Activated T-helper 2 cell treated with anti-CD3 and anti-CD28 coated beads, Interferon-gamma antibody, Interleukin-2, Interleukin-4, amounts not matched to agents 10 μg/mL and 5 μg/mL and 100 μg/mL, durations not matched to agents 14 hours and 24 hours and 36 hours (primary cell): ENCODE measurements around the gene SCAMP5. TPM values are rescaled to one million over a fixed set of nuclear protein-coding genes. Genes with fewer than 3 reads are reported as not detected.

Experiments
- DNase-seq: peaks from one replicate; pipeline ENCODE4 v3.0.0; 2021; ENCODE audit warnings: low spot score
- H3K27ac Mint-ChIP-seq: one replicate; pipeline ENCODE4 v1.8.0; 2021; ENCODE audit warnings: mixed read lengths
- H3K27me3 Mint-ChIP-seq: one replicate; pipeline ENCODE4 v1.8.0; 2021; ENCODE audit warnings: low read depth, mixed read lengths
- H3K36me3 Mint-ChIP-seq: one replicate; pipeline ENCODE4 v1.8.0; 2021; ENCODE audit warnings: low read depth, mixed read lengths
- H3K4me1 Mint-ChIP-seq: one replicate; pipeline ENCODE4 v1.8.0; 2021; ENCODE audit warnings: low read depth, mixed read lengths
- H3K4me3 Mint-ChIP-seq: one replicate; pipeline ENCODE4 v1.8.0; 2021; ENCODE audit warnings: low read depth, mild to moderate bottlenecking, moderate library complexity, mixed read lengths
- H3K9me3 Mint-ChIP-seq: one replicate; pipeline ENCODE4 v1.8.0; 2021; ENCODE audit warnings: mixed read lengths
- intact Hi-C: fragments of 100-400 bp; cut with micrococcal nuclease; formaldehyde crosslinking; loops from one replicate; pipeline ENCODE4 v1.15.1; 2023
- total RNA-seq: library from RNA; stranded (reverse); gene quantifications from 2 replicates; pipeline ENCODE4 v1.2.3, GENCODE V29; 2022

SCAMP5 gene
- total RNA-seq, 1 donor from 2014 or later, result 0.89 TPM

DNA sequence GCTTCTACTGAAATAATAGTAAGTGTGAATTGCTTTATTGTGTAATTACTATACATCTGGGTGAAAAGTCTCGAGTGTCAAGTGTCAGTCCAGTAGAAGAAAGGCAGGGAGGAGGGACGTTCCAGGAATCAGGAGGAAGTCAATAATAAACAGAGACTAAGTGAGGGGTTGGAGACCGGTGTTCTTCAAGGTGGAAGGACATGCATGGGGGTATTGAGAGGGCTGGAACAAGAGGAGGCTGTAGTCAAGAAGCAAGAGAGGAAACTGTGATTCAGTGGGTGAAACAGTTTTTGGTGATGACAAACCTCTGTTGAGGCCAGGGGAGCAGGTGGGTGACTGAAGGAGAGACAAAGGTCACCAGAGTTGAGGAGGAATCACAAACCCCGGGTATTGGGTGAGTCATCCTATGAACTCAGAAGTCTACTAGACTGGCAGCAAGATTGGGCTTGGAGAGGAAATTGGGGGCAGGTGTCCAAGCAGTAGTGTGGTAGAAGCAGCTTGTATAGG, 11.6 kb upstream of the SCAMP5 start:
- Mint-ChIP-seq H3K4me1 (peaks cover 9% of the 10 kb centered on the region), H3K27me3 (peaks cover 3% of the 10 kb centered on the region), H3K4me3 (no peak overlapping the region), H3K27ac (peak overlapping the region; percentile 77), H3K9me3 (no peaks in the 10 kb centered on the region), H3K36me3 (no peaks in the 10 kb centered on the region)
- peak; percentile 19 for DNase-seq
- intact Hi-C loops, result loop anchor here (1.0 kb wide), 1 partner anchor 22 kb away; no protein-coding TSS in a partner anchor

DNA sequence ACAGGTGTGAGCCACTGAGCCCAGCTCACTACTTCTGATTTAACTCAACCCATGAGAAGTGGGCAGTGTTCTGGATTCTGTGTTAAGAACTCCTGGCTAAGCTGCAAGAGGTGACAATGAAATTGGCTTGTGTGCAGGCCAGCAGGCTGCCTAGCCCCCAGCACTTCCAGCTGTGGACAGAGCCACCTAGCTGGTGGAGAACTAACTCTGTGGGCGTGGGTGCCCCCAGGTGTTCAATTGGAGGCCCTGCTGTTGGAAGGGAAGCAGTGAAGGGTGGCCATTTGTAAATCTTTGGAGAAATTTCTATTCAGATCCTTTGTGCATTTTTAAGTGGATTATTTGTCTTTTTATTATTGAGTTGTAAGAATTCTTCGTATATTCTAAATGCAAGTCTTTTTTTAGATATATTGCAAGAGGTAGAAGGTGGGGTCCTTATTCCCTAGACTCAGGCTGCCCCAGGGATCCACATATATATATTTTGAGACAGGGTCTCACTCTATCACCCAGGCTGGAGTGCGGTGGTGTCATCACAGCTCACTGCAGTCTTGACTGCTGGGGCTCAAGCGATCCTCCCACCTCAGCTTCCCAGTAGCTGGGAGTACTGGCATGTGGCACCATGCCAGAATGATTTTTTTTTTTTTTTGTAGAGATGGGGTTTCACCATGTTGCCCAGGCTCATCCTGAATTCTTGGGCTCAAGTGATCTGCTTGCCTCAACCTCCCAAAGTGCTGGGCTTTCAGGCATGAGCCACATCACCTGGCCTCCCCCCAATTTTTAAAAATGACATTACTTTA, 7.2 kb upstream of the SCAMP5 start:
- peak; percentile 26 for DNase-seq
- Mint-ChIP-seq H3K9me3 (no peaks in the 10 kb centered on the region), H3K36me3 (no peaks in the 10 kb centered on the region), H3K27me3 (peaks cover 15% of the 10 kb centered on the region), H3K4me3 (no peak overlapping the region), H3K4me1 (peaks cover 13% of the 10 kb centered on the region), H3K27ac (no peak overlapping the region)
- intact Hi-C loops, result no loop called here

DNA sequence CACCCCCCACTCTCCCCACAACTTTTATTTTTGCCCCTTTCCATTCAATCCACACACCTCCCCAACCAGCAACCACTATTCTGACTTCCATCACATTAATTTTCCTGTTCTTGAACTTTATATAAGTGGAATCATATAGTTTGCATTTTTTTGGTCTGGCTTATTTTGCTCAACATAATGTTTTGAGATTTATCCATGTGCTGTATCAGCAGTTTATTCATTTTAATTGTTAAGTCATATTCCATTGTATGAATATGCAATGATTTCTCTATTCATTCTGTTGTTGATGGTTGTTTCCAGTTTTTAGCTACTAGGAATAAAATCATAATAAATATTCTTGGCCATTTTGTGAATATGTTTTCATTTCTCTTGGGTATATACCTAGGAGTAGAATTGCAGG, 5.8 kb upstream of the SCAMP5 start:
- Mint-ChIP-seq H3K27me3 (peaks cover 15% of the 10 kb centered on the region), H3K4me1 (peaks cover 5% of the 10 kb centered on the region), H3K36me3 (no peaks in the 10 kb centered on the region), H3K4me3 (no peak overlapping the region), H3K9me3 (no peaks in the 10 kb centered on the region), H3K27ac (no peak overlapping the region)
- intact Hi-C loops, result no loop called here
- DNase-seq, result no peak

DNA sequence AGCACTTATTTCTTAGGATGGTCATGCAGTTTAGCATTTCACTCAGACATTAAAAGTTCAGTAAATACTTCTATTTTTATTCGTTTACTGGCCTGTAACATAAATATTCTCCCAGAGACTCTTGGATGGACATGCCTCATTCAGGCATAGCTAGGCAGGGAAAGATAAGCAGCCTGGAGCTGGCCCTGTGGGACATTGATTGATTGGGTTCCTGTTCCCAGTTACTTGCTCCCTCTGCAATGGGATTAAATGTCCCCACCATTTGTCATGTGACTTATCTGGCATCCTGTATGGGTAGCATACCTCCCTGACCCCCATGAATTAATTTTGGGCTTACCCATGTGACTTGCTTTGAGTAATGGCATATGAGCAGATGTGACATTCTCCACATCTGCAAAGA, 2.7 kb upstream of the SCAMP5 start:
- H3K27me3 Mint-ChIP-seq, result peaks cover 33% of the 10 kb centered on the region
- H3K4me3 Mint-ChIP-seq, result no peak overlapping the region
- peaks cover 8% of the 10 kb centered on the region for H3K4me1 Mint-ChIP-seq
- intact Hi-C loops, result no loop called here
- no peaks in the 10 kb centered on the region for H3K36me3 Mint-ChIP-seq
- no peak overlapping the region for H3K27ac Mint-ChIP-seq
- DNase-seq, result no peak
- no peaks in the 10 kb centered on the region for H3K9me3 Mint-ChIP-seq

DNA sequence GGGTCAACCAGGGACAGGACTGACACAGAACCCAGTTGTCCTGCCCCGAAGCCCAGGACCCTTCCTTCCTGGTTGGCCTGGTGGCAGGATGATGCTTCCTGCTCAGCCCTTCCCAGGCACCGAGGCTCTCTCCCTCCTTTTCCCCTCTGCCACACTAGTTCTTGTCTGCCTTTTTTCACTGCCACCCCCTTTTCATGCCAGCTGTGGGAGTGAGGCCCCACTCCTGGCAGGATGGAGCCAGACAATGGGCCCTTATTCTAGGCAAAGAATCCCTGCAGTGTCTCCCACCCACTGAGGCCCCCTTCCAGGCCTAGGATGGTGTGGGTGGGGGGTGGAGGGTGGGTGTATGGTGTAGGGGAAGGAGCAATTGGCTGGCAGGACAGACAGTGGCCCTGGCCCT, 1.1 kb upstream of the SCAMP5 start:
- Mint-ChIP-seq H3K9me3 (no peaks in the 10 kb centered on the region), H3K4me1 (peaks cover 8% of the 10 kb centered on the region), H3K27ac (no peak overlapping the region), H3K36me3 (no peaks in the 10 kb centered on the region), H3K4me3 (no peak overlapping the region), H3K27me3 (peaks cover 41% of the 10 kb centered on the region)
- DNase-seq, result no peak
- intact Hi-C loops, result no loop called here

DNA sequence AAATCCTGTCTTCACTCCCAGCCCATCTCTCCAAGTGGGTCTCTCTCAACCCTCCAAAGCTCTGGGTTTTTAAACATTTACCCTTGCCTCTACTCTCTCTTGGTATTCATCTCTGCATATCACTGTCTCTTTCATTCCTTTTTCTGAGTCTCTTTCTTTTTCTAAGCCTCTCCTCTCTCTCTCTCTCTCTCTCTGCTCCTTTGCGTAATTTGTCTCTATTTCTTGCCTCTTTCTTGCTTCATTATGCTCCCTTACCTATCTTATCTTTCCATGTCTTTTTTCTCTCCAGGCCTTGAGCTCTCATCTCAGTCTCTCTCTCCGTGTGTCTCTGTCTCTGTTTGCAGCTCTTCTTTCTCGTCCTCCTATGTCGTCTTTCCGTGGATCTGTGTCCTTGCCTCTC, 678 bp upstream of the SCAMP5 start:
- peak overlapping the region; percentile 42 for H3K4me3 Mint-ChIP-seq
- no peak for DNase-seq
- intact Hi-C loops, result no loop called here
- no peaks in the 10 kb centered on the region for H3K9me3 Mint-ChIP-seq
- no peak overlapping the region for H3K27ac Mint-ChIP-seq
- peaks cover 8% of the 10 kb centered on the region for H3K4me1 Mint-ChIP-seq
- H3K36me3 Mint-ChIP-seq, result no peaks in the 10 kb centered on the region
- peaks cover 38% of the 10 kb centered on the region for H3K27me3 Mint-ChIP-seq

DNA sequence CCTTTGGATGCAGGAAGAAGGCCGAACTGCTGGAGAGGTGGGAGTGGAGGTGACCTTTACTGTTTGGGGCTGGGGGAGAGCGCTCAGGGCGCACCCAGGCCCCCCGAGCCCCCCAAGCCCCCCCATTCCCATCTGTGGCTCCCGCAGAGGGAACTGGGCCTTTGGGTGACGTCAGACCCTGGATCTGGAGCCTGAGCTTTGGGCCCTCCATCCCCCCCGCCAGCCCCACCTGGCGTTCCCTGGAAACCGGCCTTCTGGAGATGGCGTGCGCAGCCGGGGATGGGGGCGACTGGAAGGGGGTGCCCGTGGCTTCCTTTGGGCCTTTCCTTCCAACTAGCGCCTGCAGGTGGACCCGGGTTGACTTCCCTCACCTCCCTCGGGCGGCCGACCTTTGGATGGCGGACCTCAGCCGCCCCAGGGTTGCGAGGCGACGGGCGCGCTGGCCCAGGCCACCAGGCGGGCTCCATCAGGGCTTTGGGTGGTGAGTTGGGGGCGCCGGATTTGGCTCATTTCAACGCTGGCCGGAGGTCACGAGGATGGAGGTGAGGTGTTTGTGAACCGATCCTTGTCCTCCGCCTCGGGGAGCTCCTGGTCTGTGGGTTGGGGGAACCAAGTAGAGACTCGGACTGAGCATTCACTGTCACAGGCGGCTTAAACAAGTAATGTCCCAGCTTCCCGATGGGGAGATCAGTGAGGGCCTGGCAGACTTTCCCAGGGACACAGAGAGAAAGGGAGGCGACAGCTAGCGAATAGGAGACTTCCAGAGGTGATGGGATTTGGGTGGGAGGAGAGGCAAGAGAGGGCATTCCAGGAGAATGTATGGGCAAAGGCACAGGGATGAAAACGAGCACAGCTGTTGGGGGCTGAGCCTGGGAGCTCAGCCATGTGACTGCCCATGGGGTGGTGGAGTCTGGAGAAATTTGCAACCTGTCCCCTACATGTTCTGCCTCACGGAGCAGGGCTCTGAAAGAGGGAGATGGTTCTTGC, 709 bp downstream of the SCAMP5 start:
- Mint-ChIP-seq H3K27ac (no peak overlapping the region), H3K9me3 (no peaks in the 10 kb centered on the region), H3K27me3 (peaks cover 35% of the 10 kb centered on the region), H3K4me3 (peak overlapping the region; percentile 54), H3K4me1 (peaks cover 4% of the 10 kb centered on the region), H3K36me3 (no peaks in the 10 kb centered on the region)
- intact Hi-C loops, result no loop called here
- DNase-seq, result no peak

DNA sequence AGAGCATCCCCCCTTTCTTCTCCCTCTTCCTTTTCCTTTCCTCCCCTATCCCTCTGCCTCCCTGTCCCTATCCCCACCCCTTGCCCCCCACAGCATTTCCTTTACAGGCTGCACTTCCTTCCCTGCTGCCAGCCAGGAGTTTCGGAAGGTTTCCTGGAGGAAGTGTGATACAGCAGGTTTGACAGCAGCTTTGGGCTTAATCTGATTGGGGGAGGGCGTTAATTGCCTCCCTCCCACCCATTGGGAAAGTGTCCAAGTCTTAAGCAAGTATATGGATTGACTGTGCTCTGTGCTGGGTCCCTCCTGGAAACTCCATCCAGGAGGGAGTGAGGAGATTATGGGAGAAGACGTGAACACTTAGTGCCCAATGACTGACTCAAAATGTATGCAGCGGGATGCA, 1.8 kb downstream of the SCAMP5 start:
- no peak for DNase-seq
- no peaks in the 10 kb centered on the region for H3K9me3 Mint-ChIP-seq
- peaks cover 4% of the 10 kb centered on the region for H3K4me1 Mint-ChIP-seq
- H3K27ac Mint-ChIP-seq, result no peak overlapping the region
- no peaks in the 10 kb centered on the region for H3K36me3 Mint-ChIP-seq
- intact Hi-C loops, result no loop called here
- peaks cover 31% of the 10 kb centered on the region for H3K27me3 Mint-ChIP-seq
- H3K4me3 Mint-ChIP-seq, result no peak overlapping the region

DNA sequence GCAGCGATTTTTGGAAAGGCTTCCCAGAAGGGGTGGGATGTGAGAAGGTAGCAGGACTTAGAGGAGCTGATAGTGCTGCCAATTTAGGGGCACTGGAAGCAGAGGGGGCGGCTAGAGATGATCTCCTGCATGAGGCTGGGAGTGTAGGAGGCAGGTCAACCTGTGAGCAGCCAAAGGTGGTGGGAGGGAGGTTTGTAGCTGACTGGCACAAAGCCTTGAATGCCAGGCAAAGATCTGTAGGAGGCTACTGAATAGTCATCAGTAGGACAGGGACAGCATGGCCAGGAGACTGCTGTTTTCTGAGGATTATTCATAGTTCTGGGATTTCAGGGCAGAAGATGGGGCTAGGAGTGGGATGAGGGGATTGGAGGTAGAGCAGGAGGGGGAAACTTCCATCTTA, 2.2 kb downstream of the SCAMP5 start:
- Mint-ChIP-seq H3K27me3 (peaks cover 31% of the 10 kb centered on the region), H3K27ac (no peak overlapping the region), H3K4me3 (no peak overlapping the region), H3K9me3 (no peaks in the 10 kb centered on the region), H3K36me3 (no peaks in the 10 kb centered on the region), H3K4me1 (peaks cover 4% of the 10 kb centered on the region)
- intact Hi-C loops, result no loop called here
- DNase-seq, result no peak

DNA sequence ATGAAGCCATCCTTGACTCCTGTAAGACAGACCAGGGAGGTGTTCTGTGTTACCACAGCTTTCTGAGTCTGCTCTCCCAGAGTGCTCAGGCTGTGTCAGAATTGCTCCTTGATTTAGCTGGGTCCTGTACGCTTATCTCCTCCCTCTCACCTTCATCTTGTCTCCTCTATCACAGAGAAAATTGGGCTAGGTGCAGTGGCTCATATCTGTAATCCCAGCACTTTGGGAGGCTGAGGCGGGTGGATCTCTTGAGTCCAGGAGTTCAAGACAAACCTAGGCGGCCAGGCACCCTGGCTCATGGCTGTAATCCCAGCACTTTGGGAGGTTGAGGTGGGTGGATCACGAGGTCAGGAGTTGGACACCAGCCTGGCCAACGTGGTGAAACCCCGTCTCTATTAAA, 5.9 kb downstream of the SCAMP5 start:
- Mint-ChIP-seq H3K4me3 (no peak overlapping the region), H3K9me3 (no peaks in the 10 kb centered on the region), H3K4me1 (no peaks in the 10 kb centered on the region), H3K36me3 (no peaks in the 10 kb centered on the region), H3K27me3 (peaks cover 23% of the 10 kb centered on the region), H3K27ac (no peak overlapping the region)
- intact Hi-C loops, result no loop called here
- no peak for DNase-seq

DNA sequence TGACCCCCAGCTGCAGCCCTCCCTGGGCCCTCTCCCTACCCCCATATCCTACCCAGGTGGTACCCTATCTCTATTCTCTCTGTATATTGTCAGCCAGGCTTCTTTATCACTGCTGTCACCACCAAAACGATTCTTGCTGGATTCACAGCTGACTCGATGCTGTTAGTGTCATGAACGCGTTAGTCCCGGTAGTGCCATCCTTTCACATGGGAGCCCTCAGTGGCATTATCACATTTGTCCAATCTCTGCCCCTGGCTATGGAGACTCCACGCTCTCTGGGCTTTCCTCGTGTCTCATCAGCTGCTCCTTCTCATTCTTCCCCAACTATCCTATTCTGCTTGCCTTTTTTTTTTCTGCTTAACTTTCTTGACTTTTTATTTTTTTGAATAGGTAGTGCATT, 7.0 kb downstream of the SCAMP5 start:
- no peak overlapping the region for H3K27ac Mint-ChIP-seq
- peaks cover 2% of the 10 kb centered on the region for H3K4me1 Mint-ChIP-seq
- peaks cover 12% of the 10 kb centered on the region for H3K27me3 Mint-ChIP-seq
- H3K4me3 Mint-ChIP-seq, result no peak overlapping the region
- no peaks in the 10 kb centered on the region for H3K9me3 Mint-ChIP-seq
- no peak for DNase-seq
- intact Hi-C loops, result no loop called here
- no peaks in the 10 kb centered on the region for H3K36me3 Mint-ChIP-seq

DNA sequence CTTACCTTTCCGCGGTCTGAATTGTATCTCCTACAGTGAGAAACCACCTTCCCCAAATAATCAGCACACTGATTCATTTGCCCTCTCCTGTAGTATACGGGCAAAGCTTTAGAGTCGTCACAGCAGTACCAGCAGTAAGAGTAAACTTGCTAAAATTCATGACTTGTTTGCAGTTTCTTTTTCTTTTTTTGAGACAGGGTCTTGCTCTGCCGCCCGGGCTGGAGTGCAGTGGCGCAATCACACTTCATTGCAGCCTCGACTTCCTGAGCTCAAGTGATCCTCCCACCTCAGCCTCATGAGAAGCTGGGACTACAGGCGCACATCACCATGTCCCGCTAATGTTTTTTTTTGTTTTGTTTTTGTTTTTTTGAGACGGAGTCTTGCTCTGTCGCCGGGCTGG, 11.9 kb downstream of the SCAMP5 start:
- no peak overlapping the region for H3K27ac Mint-ChIP-seq
- no peaks in the 10 kb centered on the region for H3K9me3 Mint-ChIP-seq
- peaks cover 8% of the 10 kb centered on the region for H3K4me1 Mint-ChIP-seq
- intact Hi-C loops, result no loop called here
- no peak overlapping the region for H3K4me3 Mint-ChIP-seq
- peaks cover 13% of the 10 kb centered on the region for H3K27me3 Mint-ChIP-seq
- no peaks in the 10 kb centered on the region for H3K36me3 Mint-ChIP-seq
- DNase-seq, result no peak

DNA sequence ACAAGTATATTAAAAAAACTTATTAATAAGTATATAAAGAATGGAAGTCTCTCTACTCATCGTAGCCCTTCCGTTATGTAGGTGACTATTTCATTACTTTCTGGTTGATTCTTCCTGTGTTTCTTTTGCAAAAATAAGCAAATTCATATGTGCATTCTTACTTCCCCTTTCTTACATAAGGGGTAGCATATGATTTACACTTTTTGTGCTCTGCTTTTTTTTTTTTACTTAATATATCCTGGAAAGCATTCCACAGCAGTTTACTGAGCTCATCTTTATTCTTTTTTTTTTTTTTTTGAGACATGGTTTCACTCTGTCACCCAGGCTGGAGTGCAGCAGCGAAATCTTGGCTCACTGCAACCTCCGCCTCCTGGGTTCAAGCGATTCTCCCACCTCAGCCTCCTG, 12.9 kb downstream of the SCAMP5 start:
- Mint-ChIP-seq H3K27ac (no peak overlapping the region), H3K4me3 (no peak overlapping the region), H3K4me1 (peaks cover 8% of the 10 kb centered on the region), H3K36me3 (no peaks in the 10 kb centered on the region), H3K27me3 (peaks cover 13% of the 10 kb centered on the region), H3K9me3 (no peaks in the 10 kb centered on the region)
- intact Hi-C loops, result no loop called here
- DNase-seq, result no peak
